Effector memory CD4-positive, alpha-beta T cell (primary cell): ENCODE data around the gene SKIDA1.

Experiments used
- DNase-seq, 3 donors: peaks; one replicate each; pipeline ENCODE4 v3.0.0-alpha.2; 2020
- H3K27ac ChIP-seq: 2 replicates; pipeline ENCODE4 v1.7.0; 2013; ENCODE audit warnings: mild to moderate bottlenecking, low read length, moderate library complexity; ENCODE audit not compliant: insufficient read depth, poor library complexity, severe bottlenecking
- H3K27me3 ChIP-seq: replicated peaks from 2 replicates; pipeline ENCODE4 v1.7.0; 2013; ENCODE audit warnings: mild to moderate bottlenecking, low read length; ENCODE audit not compliant: insufficient read depth, control insufficient read depth, poor library complexity, severe bottlenecking
- H3K36me3 ChIP-seq: 2 replicates; pipeline ENCODE4 v1.7.0; 2013; ENCODE audit warnings: mild to moderate bottlenecking, low read length, moderate library complexity; ENCODE audit not compliant: control insufficient read depth, insufficient read depth
- H3K4me1 ChIP-seq: 2 replicates; pipeline ENCODE4 v1.7.0; 2013; ENCODE audit warnings: low read length, mild to moderate bottlenecking; ENCODE audit not compliant: control insufficient read depth, insufficient read depth, poor library complexity, severe bottlenecking
- H3K4me3 ChIP-seq: 2 replicates; pipeline ENCODE4 v1.7.0; 2013; ENCODE audit warnings: low read length, low read depth, mild to moderate bottlenecking; ENCODE audit not compliant: insufficient read depth, poor library complexity, severe bottlenecking
- H3K9me3 ChIP-seq: 2 replicates; pipeline ENCODE4 v1.7.0; 2013; ENCODE audit warnings: mild to moderate bottlenecking, low read length, moderate library complexity; ENCODE audit not compliant: control insufficient read depth

Gene SKIDA1

DNA sequence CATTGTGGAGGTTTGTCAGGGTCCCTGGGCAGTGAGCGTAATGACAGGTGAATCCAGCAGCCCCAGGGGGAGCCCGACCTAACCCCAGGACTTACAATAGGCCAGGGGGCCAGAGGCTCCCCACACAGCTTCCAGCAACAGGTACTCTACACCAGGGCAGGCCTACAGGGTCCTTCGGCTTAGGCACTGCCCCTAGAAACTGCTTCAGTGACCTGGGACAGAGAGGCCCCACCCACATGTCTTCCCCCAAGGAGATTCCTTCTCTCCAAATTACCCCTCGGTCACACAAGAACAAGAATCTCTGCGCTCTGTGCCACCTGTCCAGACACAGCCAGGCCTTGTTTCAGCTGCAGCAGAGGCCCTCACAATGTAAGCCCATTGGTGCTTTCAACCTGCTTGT lies 24.4 kb downstream of the SKIDA1 start:
- Histone ChIP-seq H3K36me3 (no peaks in the 10 kb centered on the region), H3K4me1 (peaks cover 22% of the 10 kb centered on the region), H3K27ac (no peak overlapping the region), H3K27me3 (peaks cover 44% of the 10 kb centered on the region), H3K4me3 (no peak overlapping the region), H3K9me3 (no peaks in the 10 kb centered on the region)
- DNase-seq, result no peak

DNA sequence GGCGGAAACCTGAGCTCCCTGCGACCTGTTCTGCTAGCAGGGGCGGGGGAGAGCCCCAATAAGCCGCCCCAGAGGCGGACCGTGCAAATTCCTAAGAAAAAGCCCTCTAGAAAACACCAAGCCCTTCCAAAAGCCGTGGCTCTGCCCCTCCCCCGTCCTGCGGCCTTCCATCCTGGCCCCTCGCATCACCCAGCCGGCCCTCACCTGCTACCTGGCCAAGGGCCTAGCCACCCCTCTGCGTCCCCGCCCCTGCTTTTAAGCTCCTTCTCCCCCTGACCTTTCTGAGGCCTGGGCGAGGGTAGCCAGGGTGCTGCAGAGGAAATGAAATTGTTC lies 24.9 kb downstream of the SKIDA1 start:
- Histone ChIP-seq H3K9me3 (no peaks in the 10 kb centered on the region), H3K27ac (no peak overlapping the region), H3K4me1 (peaks cover 28% of the 10 kb centered on the region), H3K4me3 (no peak overlapping the region), H3K36me3 (no peaks in the 10 kb centered on the region), H3K27me3 (peaks cover 44% of the 10 kb centered on the region)
- no peak for DNase-seq

DNA sequence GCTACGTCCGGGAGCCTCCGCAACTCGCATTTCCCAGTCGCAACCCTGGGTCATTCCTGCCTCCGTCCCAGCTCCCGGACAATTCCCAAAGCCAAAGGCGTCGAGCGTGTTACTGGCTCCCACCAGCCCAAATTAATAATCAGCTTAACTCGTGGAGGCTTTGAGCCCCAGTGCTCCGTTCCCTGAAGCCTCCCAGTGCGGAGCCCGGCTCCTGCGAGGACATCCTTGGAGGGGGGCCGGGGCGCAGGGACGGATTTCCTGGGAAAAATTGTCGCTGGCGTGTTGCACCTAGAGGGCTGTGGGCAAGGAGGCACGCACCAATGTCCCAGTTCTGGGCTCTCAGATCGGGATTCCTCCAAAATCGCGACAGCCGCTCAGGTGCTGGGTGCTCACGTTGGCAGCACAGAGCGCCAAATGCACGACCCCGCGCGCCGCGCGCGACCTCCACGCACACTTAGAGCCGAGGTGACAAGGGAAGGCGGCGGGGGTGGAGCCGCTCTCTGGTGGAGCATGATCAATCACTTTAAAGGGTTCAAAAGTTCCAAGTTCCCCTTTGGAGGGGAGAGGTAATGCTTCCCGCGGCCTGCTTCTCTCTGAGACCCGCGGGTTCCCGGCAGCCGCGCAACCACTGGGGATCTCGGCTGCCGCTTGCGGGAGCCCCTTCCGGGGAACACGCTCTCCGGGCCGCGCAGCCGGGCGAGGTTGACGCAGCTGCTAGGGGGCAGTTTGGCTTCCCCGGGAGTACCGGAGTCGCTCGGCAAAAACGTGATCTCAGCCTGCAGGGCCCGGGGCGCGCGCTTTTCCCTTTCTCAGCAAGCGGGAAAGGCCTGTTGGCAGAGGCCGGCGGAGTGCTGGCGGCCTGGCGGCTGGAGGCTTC lies 25.5 kb downstream of the SKIDA1 start:
- Histone ChIP-seq H3K4me3 (no peak overlapping the region), H3K27ac (no peak overlapping the region), H3K4me1 (peaks cover 34% of the 10 kb centered on the region), H3K9me3 (no peaks in the 10 kb centered on the region), H3K36me3 (no peaks in the 10 kb centered on the region), H3K27me3 (peaks cover 50% of the 10 kb centered on the region)
- DNase-seq, result no peak

DNA sequence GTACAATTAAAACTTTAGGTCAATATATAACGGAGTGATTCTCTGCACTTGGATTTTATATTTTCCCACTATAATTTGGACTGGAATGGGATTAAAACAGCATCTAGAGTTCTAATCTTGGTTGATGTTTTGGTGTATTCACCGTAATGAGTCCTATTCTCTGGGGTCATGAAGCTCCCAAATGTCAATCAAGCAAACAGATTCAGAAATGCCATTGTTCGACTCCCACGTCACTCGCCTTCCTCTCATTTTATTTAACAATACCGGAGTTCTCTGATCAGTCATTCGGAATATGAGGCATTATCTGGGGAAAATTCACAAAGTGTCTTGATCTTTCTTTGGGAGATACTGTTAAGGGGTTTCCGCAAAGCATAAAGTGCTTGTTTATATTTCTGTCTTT lies 26.5 kb downstream of the SKIDA1 start:
- Histone ChIP-seq H3K27ac (no peak overlapping the region), H3K36me3 (no peaks in the 10 kb centered on the region), H3K4me1 (peaks cover 43% of the 10 kb centered on the region), H3K27me3 (peaks cover 59% of the 10 kb centered on the region), H3K4me3 (no peak overlapping the region), H3K9me3 (no peaks in the 10 kb centered on the region)
- DNase-seq, result no peak

DNA sequence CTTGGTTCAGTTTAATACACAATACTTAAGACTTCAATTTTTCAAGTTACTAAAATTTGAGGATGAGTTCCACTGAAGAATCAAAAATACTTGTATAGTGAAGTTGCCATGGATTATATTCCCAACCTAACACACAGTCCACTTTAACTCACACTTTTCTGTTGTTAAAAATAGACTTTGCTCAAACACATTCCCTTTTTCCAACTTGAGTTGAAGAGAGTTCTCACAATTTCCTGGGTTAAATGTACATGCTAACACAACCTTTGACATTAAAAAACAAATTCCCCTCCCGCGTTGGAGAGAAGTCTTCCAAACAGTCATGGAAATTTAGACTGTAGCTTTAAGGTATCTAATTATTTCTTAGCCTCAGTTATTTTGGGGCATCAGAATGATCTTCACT lies 27.1 kb downstream of the SKIDA1 start:
- Histone ChIP-seq H3K4me1 (peaks cover 45% of the 10 kb centered on the region), H3K27me3 (peaks cover 63% of the 10 kb centered on the region), H3K9me3 (no peaks in the 10 kb centered on the region), H3K36me3 (no peaks in the 10 kb centered on the region), H3K4me3 (no peak overlapping the region), H3K27ac (no peak overlapping the region)
- no peak for DNase-seq

DNA sequence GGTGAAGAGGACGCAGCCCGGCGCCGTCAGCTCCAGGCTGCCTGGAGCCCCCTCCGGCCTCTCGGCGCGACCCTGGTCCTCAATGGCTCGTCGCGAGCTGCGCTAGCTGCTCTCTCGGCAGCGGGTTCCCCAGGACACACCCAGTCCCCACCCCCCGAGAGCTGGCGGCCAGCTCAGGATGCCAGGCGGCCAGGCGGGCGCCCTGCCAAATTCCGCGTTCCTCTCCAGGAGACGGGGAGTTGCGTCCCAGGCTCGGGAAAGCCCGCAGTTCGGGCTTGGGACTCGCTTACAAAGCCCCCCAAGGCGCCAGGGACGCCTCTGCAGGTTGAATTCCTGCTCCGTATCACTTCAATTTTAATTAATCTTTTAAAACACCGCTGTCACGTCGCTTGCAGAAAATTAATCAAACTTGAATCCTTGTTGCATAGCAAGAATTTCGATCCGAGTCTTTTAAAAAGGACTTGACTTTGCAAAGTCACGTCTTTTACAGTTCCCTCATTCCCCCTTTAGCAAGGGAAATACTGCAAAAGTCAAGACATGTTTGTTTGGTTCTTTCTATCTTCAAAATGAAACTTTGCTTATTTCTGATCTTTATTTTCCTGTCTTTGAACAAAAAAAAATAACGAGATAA lies 28.2 kb downstream of the SKIDA1 start:
- no peaks in the 10 kb centered on the region for H3K36me3 ChIP-seq
- DNase-seq, result no peak
- H3K9me3 ChIP-seq, result no peaks in the 10 kb centered on the region
- H3K27ac ChIP-seq, result no peak overlapping the region
- H3K4me1 ChIP-seq, result peaks cover 45% of the 10 kb centered on the region
- H3K4me3 ChIP-seq, result peak overlapping the region; percentile 81
- peaks cover 61% of the 10 kb centered on the region for H3K27me3 ChIP-seq

DNA sequence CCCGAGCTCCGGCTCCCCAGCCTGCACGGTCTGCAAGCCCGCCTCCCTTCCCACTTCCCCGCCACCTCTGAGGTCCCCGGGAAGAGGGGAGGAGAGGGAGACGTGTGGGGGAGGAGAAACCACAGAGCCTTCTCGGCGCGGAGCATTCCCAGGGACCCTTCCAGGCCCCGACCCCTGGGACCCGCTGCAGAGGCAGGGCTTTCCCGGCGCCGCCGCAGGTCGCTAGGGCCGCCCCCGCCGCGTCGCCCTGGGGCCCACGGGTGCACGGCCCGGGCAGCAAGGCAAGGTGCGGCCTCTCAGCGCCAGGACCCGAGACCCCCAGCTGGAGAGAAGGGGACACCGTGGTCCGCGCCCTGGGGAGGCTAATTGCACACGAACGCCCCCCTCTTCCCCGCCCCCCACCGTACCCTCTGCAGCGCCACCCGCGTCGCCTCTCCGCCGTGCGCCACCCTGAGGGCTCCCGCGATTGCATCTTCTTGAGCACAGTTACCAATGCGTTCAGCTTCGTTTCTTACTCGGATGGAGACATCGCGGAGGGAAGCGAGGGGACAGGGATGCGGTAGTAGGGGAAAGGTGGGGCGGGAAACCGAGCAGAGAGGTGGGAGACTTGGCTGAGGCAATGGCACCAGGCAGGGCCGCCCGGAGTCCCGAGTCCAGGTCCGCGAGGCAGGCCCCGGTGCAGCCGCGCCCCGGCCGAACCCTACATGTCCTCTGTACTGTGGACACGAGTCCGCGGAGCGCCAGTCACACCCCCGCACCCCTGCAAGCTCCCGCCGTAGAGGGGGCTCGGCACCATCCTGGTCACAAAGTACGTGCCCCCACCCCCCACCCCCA lies 28.9 kb downstream of the SKIDA1 start:
- Histone ChIP-seq H3K27ac (no peak overlapping the region), H3K27me3 (peaks cover 61% of the 10 kb centered on the region), H3K4me1 (peaks cover 45% of the 10 kb centered on the region), H3K4me3 (peak overlapping the region; percentile 81), H3K9me3 (no peaks in the 10 kb centered on the region), H3K36me3 (no peaks in the 10 kb centered on the region)
- DNase-seq, result no peak

DNA sequence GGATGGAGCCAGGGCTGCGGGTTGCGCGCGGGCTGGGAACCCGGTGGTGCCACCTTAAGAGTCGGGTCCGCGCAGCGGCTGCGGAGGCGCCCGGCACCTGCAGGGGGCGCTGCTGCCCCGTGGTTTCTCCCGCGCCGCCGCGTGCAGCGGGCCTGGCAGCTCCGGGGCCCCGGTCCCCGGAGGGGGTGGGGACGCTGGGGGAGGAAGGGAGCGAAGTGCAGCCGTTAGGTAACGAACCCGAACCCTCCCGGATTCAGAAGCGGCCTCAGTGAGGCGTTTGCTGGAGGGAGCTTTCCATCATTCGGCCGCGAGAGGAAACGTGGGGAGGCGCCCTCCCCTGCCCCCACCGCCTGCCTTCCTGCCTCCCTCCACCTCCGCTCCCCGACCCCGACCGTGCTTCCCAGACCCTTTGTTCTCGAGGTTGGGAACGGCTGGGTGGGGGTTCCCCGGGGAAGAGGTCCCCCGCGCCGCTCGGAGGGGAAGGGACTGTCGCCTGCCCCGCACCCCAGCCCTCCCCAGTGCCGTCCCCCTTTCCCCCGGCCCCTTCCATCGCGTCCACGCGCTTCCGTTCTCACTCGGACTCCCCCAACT lies 29.6 kb downstream of the SKIDA1 start:
- H3K4me1 ChIP-seq, result peaks cover 45% of the 10 kb centered on the region
- H3K9me3 ChIP-seq, result no peaks in the 10 kb centered on the region
- H3K27ac ChIP-seq, result no peak overlapping the region
- peaks cover 61% of the 10 kb centered on the region for H3K27me3 ChIP-seq
- DNase-seq, result peak; percentile 73 to 74 (median 73)
- H3K36me3 ChIP-seq, result no peaks in the 10 kb centered on the region
- H3K4me3 ChIP-seq, result peak overlapping the region; percentile 81

DNA sequence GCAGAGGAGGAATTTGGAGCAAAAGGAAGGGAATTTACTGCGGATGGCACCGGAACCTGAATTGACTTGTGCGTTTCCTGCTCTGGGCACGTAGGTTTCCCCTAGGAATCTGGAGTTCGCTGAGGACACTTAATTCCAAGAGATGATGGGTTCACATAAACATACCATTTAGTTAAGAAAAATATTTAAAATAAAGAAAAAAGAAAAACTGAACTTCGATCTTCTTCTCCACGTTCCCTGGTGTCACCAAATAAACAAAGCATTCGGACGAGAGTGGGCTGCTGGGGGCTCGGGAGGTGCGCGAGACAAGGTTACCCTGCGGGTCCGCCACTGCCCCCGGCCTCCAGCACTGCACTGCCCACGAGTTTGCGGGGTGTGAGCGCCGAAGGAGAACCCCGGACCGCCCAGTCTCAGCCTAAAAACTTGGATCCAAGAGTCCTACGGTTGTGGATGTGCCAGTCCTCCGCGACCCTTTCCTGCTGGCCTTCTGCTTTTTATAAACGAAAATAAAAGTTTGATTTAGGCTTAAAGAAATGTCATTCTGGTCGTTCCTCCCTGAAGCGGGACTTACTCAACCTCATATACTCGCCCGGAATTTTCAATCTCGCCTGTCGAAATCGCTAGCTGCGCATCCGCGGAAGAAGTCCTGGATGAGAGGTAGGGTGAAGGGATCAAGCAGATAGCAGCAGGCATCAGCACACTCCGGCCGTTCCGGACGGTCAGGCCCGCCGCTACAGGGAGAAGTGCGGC lies 30.3 kb downstream of the SKIDA1 start:
- Histone ChIP-seq H3K36me3 (no peaks in the 10 kb centered on the region), H3K4me3 (peak overlapping the region; percentile 81), H3K4me1 (peaks cover 42% of the 10 kb centered on the region), H3K9me3 (no peaks in the 10 kb centered on the region), H3K27me3 (peaks cover 59% of the 10 kb centered on the region), H3K27ac (no peak overlapping the region)
- DNase-seq, result no peak
